A673 (cell line): ENCODE measurements around the gene CRY2. TPM values are rescaled to one million over a fixed set of nuclear protein-coding genes. Genes with fewer than 3 reads are reported as not detected.

Experiments
- BruUV-seq: library from RNA; stranded (reverse); fragments of 400-500 nt; replicated peaks from 2 replicates; lab custom pipeline; 2021; lab: Mats Ljungman, UMichigan
- CTCF ChIA-PET: fragments of 300-600 bp; sonication (Branson Sonifier 250); formaldehyde crosslinking; loops from one replicate; lab custom pipeline; 2022; ENCODE audit warnings: antibody characterized with exemption; lab: Charles Lee
- POLR2A ChIA-PET: fragments of 300-600 bp; sonication (Branson Sonifier 250); formaldehyde crosslinking; loops from one replicate; lab custom pipeline; 2022; ENCODE audit warnings: antibody characterized with exemption; ENCODE audit not compliant: low non-redundant PET; lab: Charles Lee
- DNase-seq: peaks from one replicate; pipeline ENCODE4 v3.0.0-alpha.2; 2015; ENCODE audit warnings: low spot score
- H3K27ac ChIP-seq: fragments of 200-600 bp; sonication (generic); 2 replicates; pipeline ENCODE4 v1.5.1; 2016; ENCODE audit warnings: mixed run types, low read depth, mild to moderate bottlenecking, mixed read lengths, antibody characterized with exemption, low read length; ENCODE audit not compliant: poor library complexity, severe bottlenecking
- H3K27me3 ChIP-seq: fragments of 200-600 bp; sonication (generic); replicated peaks from 2 replicates; pipeline ENCODE4 v1.6.1; 2017; ENCODE audit warnings: mixed run types, low read depth, mild to moderate bottlenecking, mixed read lengths, antibody characterized with exemption, low read length; ENCODE audit not compliant: insufficient read depth, poor library complexity
- H3K36me3 ChIP-seq: fragments of 200-600 bp; sonication (generic); 2 replicates; pipeline ENCODE4 v1.6.1; 2016; ENCODE audit warnings: mixed run types, mild to moderate bottlenecking, mixed read lengths, antibody characterized with exemption, low read length; ENCODE audit not compliant: insufficient read depth, poor library complexity, severe bottlenecking
- H3K4me1 ChIP-seq: fragments of 200-600 bp; sonication (generic); 2 replicates; pipeline ENCODE4 v1.6.1; 2017; ENCODE audit warnings: mixed run types, mild to moderate bottlenecking, mixed read lengths, antibody characterized with exemption, low read length; ENCODE audit not compliant: insufficient read depth, poor library complexity, severe bottlenecking
- H3K4me3 ChIP-seq: fragments of 200-600 bp; sonication (generic); 2 replicates; pipeline ENCODE4 v1.5.1; 2016; ENCODE audit warnings: low read depth, mixed run types, mild to moderate bottlenecking, mixed read lengths, low read length; ENCODE audit not compliant: poor library complexity, severe bottlenecking
- H3K9me3 ChIP-seq: fragments of 200-600 bp; sonication (generic); 2 replicates; pipeline ENCODE4 v1.6.1; 2016; ENCODE audit warnings: mixed run types, low read depth, mild to moderate bottlenecking, mixed read lengths, antibody characterized with exemption, low read length; ENCODE audit not compliant: poor library complexity, severe bottlenecking
- EZH2 ChIP-seq: fragments of 200-600 bp; sonication (generic); IDR thresholded peaks from 2 replicates; pipeline ENCODE4 v1.6.1; 2017; ENCODE audit warnings: borderline replicate concordance, low read depth, mild to moderate bottlenecking, mixed read lengths, antibody characterized with exemption, low read length; ENCODE audit not compliant: poor library complexity, severe bottlenecking
- intact Hi-C: fragments of 100-400 bp; cut with micrococcal nuclease; formaldehyde crosslinking; loops from one replicate; pipeline ENCODE4 v1.10.0; 2022; ENCODE audit not compliant: unreplicated experiment
- total RNA-seq: library from RNA; stranded (reverse); gene quantifications from 2 replicates; pipeline ENCODE4 v1.2.3, GENCODE V29; 2021
- TF ChIP-seq, protein P1 (sequence below): fragments of 300-800, 200-600 bp; sonication (generic); conservative IDR thresholded peaks from 2 replicates; pipeline ENCODE4 v1.5.1; 2017; ENCODE audit warnings: low read depth, mild to moderate bottlenecking, antibody characterized with exemption, low read length, moderate library complexity, mixed read lengths

Gene CRY2
- total RNA-seq, 1 experiment from 2014 or later, result 46.4 TPM

DNA sequence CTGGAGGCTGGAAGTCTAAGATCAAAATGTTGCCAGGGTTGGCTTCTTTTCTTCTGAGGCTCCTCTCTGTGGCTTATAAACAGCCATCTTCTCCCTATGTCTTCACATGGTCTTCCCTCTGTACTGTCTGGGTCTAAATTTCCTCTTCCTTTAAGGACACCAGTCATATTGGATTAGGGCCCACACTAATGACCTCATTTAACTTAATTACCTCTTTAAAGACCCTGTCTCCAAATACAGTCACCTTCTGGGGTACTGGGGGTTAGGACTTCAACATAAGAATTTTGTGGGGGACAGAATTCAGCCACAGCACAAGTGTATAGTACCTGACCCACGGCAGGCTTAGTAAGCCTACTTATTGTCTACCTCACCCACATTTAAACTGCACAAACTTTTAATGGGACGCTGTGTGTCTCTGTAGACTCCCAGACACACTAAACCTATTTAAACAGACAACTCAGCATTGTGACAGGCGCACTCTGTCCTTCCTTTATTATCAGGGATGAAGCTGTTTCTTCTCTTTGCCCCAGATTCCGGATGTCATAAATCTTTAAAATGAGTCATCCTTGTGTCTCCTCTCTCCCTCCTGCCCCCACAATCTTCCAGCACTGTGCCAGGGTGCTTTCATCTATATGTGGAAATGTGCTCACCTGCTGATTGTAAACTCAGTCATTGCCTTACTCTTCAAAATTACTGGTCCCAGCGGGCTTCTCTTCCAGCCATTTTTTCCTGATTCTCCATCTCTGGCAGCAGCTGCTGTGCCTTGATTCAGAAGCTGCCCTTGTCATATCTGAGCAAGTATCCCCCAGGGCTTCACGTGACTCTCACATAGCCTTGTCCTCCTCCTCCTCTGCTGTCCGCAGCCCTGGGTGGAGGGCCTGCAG lies 32.8 kb downstream of the CRY2 start:
- H3K27me3 ChIP-seq, result no peaks in the 10 kb centered on the region
- peak; percentile 99 for DNase-seq
- TF ChIP-seq, protein P1, sequence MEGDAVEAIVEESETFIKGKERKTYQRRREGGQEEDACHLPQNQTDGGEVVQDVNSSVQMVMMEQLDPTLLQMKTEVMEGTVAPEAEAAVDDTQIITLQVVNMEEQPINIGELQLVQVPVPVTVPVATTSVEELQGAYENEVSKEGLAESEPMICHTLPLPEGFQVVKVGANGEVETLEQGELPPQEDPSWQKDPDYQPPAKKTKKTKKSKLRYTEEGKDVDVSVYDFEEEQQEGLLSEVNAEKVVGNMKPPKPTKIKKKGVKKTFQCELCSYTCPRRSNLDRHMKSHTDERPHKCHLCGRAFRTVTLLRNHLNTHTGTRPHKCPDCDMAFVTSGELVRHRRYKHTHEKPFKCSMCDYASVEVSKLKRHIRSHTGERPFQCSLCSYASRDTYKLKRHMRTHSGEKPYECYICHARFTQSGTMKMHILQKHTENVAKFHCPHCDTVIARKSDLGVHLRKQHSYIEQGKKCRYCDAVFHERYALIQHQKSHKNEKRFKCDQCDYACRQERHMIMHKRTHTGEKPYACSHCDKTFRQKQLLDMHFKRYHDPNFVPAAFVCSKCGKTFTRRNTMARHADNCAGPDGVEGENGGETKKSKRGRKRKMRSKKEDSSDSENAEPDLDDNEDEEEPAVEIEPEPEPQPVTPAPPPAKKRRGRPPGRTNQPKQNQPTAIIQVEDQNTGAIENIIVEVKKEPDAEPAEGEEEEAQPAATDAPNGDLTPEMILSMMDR, result no peak
- TF ChIP-seq EZH2, result no peak
- POLR2A ChIA-PET, result no interaction called here
- intact Hi-C loops, result loop anchor here (2.0 to 10.0 kb wide), 3 partner anchors 39 to 435 kb away; no protein-coding TSS in a partner anchor
- H3K4me1 ChIP-seq, result peaks cover 25% of the 10 kb centered on the region
- H3K4me3 ChIP-seq, result no peak overlapping the region
- H3K27ac ChIP-seq, result peak overlapping the region; percentile 58
- H3K9me3 ChIP-seq, result no peaks in the 10 kb centered on the region
- CTCF ChIA-PET, result interaction anchor here (0.8 to 1.5 kb wide), 4 partner anchors 18 to 126 kb away, joined by 3 to 8 read pairs (median 4); no protein-coding TSS in a partner anchor
- no TSS peak for BruUV-seq
- peaks cover 24% of the 10 kb centered on the region for H3K36me3 ChIP-seq

DNA sequence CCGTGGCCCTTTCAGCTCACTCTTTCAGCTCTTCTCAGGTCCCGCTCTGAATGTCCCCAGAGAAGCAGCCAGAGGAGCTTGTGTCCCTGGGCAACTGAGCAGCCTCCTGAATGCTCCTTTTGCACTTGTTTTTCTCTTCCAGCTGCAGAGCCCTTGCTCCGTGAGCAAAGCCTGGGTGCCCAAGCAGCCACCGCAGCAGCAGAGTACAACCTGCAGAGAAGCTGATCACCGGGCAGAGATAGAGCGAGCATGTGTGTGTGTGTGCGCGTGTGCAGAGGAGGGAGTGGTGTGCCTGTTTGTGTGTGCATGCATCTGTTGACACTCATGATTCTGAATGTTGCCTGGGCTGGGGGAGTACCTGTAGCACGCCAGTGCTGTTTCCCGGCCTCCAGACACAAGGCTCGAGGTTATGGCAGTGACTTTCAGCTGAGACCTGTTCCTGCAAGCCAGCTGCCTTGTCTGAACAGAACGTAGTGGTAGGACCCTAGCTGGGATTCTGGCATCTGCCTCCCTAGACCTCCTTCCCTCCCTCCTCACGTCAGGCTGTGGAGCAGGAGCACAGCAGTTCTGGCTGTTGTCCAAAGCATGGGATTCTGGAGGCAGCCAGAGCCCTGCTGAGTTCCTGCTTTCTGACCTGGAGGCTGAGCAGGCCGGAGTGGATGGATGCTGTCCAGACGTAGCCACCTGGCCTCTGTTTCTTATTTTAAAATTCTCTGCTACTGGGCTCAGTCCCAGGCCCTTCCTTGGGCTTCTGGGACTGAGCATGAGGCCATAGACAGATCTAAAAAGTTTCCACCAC lies 33.7 kb downstream of the CRY2 start:
- Histone ChIP-seq H3K27ac (no peak overlapping the region), H3K36me3 (peaks cover 24% of the 10 kb centered on the region), H3K9me3 (no peaks in the 10 kb centered on the region), H3K27me3 (no peaks in the 10 kb centered on the region), H3K4me3 (no peak overlapping the region), H3K4me1 (peaks cover 28% of the 10 kb centered on the region)
- CTCF ChIA-PET, result interaction anchor here (1.1 to 1.9 kb wide), 4 partner anchors 8 to 125 kb away, joined by 3 to 7 read pairs (median 4); no protein-coding TSS in a partner anchor
- POLR2A ChIA-PET, result no interaction called here
- no TSS peak for BruUV-seq
- TF ChIP-seq EZH2, result no peak
- TF ChIP-seq, protein P1, result no peak
- DNase-seq, result peak; percentile 64
- intact Hi-C loops, result loop anchor here (2.0 to 10.0 kb wide), 2 partner anchors 38 to 434 kb away; no protein-coding TSS in a partner anchor

DNA sequence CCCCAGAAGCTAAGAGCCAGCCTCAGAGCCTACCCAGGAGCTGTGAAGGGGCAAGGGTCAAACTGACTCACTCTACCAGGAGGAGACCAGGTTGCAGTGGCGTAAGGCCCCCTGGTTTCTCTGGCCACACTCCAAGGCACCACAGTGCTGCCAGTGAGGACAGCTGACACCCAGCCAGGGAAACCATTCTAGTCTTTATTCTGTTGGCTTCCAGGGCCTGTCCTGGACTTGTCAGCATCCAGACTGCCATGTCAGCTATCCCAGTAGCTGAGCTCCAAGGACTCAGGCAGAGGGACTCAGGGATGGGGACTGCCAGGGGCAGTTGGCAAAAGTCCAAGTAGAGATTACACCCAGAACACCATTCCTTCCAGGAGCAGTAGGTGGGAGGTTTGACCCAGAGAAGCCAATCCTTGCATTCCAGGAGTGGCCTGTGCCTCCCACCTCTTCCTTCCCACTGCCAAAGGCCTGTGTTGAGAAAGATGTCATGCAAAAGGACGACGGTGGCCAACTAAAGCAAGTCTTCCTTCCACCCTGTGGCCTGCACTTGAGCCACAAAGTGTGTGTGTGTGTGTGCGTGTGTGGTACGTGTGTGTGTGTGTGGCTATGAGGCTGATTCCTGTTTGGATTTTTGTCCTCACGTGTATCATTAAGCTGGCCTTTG lies 34.6 kb downstream of the CRY2 start:
- Histone ChIP-seq H3K27me3 (no peaks in the 10 kb centered on the region), H3K36me3 (peaks cover 24% of the 10 kb centered on the region), H3K9me3 (no peaks in the 10 kb centered on the region), H3K4me1 (peaks cover 29% of the 10 kb centered on the region), H3K4me3 (no peak overlapping the region), H3K27ac (no peak overlapping the region)
- BruUV-seq, result no TSS peak
- no peak for TF ChIP-seq EZH2
- TF ChIP-seq, protein P1, result no peak
- intact Hi-C loops, result loop anchor here (2.0 to 10.0 kb wide), 2 partner anchors 37 to 433 kb away; no protein-coding TSS in a partner anchor
- DNase-seq, result no peak
- POLR2A ChIA-PET, result no interaction called here
- CTCF ChIA-PET, result interaction anchor here (1.9 kb wide), 1 partner anchor 9 kb away, joined by 7 read pairs; no protein-coding TSS in a partner anchor
